ENCODE measurements around the gene HAAO.
"Not testable (repeated sequence)": the region's sequence is repeated elsewhere in the genome, so short reads cannot be mapped to it uniquely, and the experiment has no call there.

Gene HAAO

DNA sequence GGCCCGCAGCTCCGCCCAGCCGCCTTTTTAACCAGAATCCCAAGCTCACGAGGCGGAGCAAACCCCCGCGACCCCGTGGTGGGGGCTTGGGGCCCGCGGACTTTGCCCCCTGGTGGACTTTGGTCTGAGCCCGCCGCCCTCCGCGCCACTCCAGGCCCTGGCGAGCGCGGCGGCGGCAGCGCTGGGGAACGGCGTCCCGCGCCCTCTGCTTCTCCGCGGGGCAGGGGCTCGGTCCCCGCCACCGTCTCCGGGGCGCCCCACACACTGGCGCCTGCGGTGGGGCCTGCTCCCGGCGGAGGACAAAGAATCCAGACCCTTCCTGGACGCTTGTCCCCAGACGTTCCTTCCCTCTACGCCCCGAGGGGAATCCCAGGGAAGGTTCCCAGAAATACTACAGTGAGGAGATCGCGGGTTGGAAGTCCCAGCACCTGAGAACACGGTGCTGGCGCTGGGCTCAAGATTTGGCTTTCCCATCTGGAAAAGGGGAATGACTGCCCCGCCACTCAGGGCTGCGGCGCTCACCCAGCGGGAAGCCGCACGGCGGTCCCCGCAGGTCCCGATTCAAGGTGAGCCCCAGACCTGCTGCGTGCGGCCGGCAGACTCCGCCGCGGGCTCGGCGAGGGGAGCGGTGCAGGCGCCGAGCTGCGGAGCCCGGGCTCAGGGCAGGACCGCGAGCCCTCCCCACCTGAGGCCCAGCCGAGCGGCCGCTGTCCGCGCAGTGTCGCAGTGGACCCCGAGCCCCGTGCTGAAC, at the start of gene HAAO:
TSS of gene HAAO (minus strand) at position 1 of the 751 bp plus-strand sequence. CDS start 47 bp downstream, outside the sequence.
- no peak for DNase-seq

DNA sequence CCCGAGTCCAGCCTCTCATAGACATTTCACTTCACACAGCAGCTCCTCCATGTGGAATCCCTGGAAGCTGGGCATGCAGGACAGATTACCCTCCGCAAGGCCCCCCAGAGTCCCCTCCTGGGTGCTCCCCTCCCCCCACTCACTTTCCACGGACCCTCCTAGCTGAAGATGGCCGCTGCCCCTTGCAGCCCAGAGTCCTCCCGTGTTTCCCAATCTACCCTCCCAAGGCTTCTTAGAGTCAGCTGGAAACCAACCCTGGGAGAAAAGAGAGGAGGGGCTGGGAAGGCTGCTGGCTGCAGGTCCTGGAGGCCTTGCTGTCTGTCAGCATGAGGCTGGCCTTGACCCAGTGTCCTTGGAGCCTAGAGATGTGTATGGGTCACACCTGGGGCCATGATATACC, 49.0 kb upstream of the HAAO start:
- no peak for DNase-seq

DNA sequence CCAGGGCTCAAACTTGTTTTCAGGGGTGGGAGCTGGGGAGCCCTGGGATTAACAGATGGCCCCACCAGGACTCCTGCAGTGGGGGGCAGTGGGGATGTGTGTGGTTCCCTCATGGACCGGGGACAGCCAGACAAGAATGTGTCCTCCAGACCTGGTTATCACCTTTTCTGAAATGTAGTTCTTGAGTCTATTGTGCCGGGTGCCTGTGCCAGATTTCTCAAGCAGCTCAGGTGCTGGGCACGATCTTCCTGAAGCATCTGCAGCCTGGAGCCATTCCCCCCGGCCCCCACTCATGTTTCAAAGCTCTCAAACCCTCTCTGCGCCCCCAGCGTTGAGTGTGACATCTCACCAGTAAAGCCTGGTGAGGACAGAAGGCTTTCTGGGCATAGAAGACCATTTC, 48.4 kb upstream of the HAAO start:
- DNase-seq, result no peak

DNA sequence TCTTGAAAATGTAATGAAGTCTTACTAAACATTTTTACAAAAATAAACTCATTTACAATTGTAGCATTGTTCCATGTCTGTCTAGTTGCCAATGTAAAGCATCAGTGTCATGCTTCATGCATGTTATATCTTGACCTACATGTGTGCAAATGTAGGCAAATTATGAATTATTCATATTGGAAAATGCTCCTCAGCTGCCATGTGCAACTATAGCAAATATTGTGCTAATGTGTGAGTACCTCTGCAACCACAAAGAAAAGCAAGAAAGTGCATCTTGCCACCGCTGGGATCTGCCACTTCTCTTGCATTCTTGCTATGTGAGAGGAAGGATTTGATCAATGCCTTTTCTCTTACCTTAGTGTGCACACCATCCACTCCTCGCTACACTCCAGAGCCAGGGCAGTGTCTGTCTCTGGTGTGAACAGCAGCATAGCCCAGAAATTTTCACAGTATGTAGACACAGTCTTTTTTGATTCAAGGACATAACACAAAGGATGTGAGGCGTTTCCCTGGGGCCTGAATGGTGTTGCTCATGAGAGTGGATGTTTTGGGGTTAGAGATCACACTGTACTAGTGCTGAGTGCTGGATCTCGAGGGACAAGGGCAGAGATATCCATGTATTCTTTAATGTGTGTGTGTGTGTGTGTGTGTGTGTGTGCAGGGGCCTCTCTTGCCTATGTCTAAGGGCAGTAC, 47.6 kb upstream of the HAAO start:
- DNase-seq, result no peak

DNA sequence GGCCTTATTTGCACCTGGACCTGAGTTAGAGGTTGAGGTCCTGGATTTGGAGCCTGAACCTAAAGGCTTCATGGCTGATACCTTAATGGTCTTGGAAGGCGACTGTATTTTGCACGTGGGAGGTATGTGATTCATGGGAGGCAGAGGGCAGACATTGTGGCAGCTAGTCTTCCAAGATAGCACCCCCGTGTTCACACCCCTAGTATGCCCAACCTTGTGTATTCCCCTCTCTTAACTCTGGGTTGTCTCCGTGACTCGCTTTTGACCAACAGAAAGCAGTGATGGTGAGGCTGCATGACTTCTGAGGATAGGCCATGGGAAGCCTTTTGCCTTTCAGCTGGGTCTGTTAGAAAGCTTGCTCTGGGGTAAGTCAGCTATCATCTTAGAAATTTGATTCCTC, 45.8 kb upstream of the HAAO start:
- DNase-seq, result no peak

DNA sequence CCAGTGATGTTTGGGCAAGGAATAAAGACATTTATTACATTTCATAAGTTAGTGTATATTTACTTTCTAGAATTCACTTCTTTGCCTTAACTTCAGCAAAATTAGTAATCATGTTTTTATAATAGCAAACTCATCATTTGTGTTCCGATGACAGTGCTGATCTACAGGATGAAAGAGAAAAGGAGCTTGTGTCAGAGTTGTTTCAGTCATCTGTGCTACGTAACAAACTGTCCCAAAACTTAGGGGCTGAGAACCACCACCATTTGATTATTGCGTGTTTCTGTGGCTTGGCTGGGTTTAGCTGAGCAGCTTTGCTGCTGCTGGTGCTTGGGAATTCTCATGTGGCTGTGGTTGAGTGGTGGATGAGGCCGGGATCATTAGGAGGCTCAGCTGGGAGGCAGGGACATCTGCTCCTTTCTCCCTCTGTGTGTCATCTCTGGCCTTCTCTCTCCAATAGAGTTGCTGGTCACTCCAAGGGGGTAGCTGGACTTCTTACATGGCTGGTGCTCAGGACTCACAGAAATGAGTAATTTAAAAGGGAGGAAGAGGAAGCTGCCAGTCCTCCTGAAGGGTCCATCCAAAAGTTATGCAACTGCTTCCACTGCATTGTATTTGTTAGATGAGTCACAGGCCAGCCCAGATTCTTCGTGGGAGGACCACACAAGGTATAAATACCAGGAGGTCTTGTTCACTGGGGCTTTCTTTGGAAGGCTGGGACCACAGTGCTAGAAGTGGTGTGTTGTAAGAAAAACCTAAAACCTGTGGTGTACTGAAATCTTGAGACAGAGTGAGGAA, 43.4 kb upstream of the HAAO start:
- DNase-seq, result no peak

DNA sequence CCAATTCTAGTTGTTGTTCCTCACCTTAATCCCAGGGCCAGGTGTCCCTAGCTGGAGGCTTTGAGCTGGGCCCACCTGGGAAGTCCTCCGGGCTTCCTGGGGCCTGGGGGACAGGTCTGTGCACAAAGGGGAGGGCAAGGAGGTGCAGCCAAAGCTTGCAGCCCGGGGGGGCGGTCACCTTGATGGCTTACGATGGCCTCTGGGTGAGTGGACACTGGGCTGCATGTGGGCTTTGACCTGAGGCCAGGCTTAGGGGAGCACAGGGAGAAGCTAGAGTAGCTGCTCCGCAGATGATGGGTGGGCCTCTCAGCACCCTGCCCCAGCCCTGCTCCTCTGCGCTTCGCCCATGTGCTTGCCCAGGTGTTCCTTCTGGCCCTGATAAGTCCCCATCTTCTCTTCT, 41.8 kb upstream of the HAAO start:
- no peak for DNase-seq

DNA sequence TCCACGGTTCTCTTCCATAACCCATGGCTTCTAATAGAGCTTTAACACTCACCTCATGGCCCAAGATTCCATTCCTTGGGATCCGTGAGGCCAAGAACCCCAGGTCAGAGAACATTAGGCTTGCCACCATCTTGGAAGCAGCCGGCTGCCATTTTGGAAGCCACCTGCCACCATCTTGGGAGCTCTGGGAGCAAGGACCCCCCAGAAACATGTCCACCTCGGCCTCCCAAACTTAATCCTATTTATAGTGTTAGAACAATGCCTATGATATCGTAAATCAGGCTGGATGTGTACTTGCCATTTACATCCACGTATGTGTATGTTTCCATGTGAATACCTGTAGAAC, 39.9 kb upstream of the HAAO start:
- no peak for DNase-seq

DNA sequence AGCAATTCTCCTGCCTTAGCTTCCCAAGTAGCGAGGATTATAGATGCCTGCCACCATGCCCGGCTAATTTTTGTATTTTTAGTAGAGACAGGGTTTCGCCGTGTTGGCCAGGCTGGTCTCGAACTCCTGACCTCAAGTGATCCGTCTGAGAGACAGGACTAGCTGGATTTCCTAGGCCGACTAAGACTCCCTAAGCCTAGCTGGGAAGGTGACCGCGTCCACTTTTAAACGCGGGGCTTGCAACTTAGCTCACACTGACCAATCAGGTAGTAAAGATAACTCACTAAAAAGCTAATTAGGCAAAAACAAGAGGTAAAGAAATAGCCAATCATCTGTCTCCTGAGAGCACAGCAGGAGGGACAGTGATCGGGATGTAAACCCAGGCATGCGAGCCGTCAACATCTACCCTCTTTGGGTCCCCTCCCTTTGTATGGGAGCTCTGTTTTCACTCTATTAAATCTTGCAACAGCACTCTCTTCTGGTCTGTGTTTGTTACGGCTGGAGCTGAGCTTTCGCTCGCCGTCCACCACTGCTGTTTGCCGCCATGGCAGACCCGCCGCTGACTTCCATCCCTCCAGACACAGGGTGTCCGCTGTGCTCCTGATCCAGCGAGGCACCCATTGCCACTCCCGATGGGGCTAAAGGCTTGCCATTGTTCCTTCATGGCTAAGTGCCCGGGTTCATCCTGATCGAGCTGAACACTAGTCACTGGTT, 39.3 kb upstream of the HAAO start:
- not testable (repeated sequence) for DNase-seq

DNA sequence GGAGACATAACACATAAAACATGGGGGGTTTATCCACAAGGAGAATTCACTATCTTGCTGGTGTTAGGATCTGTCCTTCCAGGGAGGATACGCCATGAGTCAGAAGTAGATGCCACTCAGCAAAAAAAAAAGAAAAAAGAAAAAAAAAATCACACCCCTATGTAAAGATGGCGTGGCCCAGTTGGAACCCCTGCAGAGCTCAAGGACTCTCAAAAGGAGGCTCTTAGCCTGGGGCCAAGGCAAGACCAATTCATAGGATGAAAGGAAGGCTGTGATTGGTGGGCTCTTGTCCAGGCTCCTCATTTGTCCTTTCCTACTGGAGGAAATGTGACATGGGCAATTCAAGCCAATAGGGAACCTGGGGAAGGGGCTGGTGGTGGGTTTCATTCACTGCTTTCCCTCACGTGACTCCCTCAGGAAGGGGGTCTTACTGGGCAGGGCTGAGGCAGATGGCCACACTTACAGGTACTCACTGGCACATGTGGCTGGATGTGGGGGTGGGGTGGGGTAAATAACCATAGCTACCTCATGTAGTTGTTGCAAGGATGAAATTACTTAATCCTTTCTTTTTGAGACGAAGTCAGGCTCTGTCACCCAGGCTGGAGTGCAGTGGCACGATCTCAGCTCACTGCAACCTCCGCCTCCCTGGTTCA, 38.7 kb upstream of the HAAO start:
- DNase-seq, result no peak

DNA sequence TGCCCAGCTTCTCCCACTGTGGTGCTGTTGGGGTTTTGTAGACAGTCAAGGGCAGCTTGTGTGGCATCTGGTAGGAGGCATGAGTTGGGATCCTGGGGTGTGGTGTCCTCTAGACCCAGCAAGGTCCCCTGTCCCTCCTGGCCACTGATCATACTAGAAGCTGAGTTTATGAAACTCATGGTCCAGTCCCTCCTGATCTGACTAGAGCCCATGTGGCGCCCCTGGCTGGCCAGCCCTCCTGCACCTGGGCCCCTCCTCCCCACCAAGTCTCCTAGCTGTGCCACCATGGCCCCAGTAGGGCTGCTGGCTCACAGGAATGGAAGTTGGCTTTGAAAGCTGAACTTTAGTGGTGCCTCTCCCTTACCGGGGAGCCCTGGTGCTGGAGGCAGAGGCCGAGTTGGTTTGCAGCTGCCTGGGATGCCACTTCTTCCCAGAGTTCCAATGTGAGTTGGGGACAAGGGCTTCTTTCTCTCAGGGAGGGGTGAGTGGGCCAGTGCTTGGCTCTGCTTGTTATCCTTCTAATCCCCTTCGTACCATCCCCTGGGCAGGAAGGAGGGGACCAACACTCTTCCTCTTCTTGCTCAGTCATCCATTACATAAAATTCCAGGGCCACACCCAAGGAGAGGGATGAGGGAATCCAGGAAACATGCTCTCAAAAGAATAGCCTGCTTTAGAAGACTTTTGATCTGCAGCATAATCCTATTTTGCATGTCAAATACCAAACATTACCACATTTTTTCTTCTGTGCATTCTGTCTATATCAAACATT, 37.5 kb upstream of the HAAO start:
- DNase-seq, result no peak

DNA sequence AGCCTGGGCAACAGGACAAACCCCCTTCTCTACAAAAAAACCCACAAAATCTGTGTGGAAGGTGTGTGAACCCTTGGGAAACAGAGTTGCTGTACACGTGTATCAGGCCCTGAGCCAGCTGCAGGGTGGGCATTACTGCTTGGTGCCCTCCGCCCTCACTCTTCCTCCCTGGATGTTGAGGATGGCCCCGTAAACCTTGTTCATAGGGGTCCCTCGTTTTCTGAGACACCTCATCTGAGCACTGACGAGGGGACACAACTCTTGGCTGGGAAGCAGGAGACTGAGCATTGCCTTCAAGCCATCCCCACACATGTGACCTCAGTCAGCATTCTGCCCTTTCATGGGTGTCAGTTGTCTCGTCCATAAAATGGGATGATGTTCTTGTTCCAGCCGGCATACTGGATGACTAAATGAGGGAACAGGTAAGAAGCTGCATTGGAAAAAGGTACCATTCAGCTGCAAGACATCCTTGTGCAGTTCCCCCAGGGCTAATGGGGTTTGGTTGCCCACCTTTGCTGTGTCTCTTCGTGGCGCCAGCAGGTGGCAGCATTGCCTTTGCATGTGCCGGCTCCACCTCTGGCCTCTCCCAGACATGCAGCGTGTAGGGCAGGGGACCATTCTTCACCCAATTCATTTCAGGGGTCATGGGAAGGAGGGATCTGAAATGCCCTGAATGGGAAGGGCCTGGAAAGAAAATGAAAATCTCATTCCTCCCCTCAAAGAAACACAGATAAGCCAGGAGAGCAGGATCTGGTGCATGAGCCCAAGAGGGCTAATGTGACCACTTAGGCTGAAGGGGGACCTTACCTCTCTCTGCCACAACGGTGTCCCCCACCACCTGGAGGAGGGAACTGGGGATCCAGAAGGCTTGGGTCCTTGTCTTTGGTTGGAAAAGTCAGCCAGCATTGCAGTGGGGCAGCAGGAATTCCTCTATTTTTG, 36.4 kb upstream of the HAAO start:
- DNase-seq, result peak; percentile 68

DNA sequence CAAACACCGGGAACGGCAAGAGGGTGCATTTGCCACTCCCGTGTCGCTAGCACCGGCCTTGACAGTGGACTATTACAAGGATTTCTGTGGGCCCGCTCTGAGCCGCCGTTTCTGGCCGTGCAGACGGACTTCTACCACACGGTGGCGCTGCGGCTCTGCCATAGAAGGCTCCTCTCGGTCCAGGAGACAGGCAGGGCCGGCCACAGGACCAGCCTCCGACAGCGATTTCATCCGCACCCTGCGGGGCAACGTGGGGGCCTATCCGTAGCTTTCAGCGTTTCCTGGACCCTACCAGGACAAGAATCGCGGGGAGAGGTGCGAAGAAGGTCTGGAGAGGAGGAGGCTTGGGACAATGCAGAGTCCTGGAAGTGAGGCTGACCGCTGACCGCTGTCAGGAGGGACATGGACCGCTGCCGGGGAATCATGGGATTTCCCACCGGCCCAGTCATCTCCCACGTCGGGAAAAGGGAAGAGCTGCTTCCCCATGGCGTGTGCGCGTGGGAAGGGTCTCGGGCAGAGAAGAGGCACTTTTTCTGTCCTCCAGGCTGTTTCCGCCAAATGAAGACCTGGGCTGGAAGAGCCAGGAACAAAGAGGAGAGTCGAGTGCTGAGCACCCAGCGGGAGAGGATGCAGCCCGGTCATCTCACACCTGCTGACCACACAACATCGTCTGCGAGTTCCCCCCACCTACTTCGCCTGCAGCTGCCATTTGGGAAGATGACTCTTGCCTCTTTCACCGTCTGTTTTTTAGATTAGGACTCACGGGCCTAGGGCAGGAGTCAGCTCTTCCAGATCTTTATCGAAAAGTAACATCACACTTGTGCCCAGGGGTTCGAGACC, 35.5 kb upstream of the HAAO start:
- DNase-seq, result peak; percentile 83

DNA sequence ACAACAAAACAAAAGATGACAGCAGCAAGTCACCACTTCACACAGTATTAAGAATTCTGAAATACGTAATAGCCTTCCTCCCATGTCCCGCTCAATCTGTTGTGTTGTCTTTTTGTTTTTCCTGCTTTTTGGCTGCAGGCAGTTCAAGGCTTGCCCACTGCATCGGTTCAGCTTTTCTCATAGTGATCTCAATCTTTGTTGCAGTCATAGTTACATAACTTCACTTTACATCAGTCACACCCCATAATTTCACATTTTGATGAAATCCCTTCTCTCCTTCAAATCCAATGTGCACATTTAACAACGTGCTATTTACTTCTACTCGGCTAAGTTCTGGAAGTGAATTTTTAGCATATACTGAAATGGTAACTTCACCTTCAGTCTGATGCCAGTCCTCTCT, 33.8 kb upstream of the HAAO start:
- DNase-seq, result no peak

DNA sequence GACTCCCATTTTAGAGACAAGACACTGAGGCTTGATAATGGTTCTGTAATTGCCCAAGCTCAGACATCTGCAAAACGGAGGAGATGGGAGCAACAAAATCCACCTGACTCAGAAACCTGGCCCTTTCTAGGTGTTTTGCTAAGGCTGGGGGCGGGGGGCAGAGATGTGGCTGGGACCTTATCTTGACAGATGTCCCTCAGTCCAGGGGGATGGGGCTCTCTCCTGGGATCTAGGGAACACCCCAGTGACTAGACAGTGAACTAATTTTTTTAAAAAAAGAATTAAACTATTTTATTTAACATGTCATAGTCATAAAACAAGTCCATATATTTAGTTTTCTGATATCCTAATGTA, 32.0 kb upstream of the HAAO start:
- no peak for DNase-seq

DNA sequence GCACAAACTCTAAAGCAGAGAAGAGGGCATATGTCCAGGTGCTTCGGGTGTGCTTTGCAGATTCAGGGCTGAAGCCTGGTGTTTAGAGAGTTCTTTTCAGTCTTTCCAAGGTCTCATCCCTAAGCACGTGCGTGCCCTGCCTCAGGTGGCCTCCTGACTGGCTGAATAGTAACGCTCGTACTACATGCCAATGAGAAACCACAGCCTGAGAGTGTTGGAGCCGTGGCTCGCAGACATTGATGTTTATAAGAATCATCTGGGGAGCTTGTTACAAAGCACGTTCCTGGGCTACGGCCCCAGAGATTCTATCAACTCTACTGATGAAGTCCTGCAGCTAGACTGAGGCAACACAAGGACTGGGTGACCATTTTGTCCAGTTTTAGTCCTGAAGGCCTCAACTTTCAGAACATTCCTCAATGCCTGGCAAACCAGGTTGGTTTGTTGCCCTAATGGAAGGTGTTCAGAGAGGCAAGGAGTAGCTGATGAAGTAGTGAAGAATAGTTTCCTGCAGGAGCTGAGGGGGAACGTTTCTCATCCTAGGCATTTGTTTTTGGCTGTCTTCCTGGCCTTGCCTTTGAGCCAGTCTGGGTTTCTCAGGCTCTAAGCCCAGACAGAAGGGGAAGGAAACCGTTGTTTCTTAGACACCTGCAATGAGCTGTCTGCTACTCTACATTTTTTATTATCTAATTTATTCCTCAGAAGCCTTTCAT, 31.5 kb upstream of the HAAO start:
- DNase-seq, result no peak

DNA sequence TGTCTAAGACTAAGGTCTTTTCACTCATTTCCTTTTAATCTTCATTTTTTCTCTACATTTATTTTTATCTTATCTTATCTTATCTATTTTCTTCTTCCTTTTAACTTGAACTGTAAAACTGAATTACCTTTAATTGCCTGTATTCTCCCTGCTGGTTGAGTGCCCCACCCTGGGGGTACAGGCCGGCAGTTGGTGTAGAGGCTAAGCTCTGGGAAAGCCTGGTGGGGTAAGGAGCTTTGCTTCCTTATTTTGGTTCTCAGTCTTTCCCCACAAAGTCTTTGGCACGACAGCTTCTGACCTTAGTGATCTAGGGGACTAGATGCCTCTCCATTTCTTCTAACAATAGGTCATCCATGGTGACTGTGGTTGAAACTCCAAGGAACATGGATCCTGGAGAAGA, 26.8 kb upstream of the HAAO start:
- no peak for DNase-seq

DNA sequence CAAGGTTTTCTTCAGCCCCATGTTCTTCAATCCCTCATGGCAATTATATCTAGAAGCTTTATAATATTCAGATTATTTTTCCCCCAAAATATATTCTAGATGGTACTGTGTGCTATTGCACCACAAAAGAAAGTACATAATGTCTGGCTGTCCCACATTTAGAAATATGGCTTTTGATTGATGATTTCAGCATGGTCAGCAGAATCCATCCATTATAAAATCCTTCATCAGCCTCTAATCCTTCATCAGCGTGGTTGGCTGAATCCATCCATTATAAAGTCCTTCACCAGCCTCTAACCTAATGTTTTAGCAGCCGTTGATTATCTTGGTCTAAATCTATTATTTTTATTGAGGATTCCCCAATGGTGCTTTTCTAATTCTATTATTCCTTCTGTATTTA, 23.3 kb upstream of the HAAO start:
- no peak for DNase-seq

DNA sequence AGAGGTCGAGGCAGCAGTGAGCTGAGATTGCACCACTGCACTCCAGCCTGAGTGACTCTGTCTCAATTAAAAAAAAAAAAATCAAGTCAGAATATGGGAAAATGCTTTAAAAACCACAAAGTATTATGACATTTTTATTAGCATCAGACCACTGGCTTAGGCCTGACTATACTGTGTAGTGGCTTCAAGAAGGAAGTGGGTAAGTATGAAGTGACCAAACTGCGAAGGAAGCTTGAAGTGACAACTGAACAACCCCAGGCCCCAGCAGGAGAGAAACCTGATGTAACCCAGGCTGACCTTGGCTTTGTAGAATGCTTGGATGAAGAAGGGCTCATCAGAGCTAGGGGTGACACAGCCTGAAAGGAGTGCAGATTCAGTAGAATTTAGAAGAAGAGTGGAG, 21.4 kb upstream of the HAAO start:
- no peak for DNase-seq
